ENCODE data around the gene ADAM12. TPM values are rescaled to one million over a fixed set of nuclear protein-coding genes. Genes with fewer than 3 reads are reported as not detected.

Gene ADAM12
- total RNA-seq, 1 experiment from 2014 or later: not detected

DNA sequence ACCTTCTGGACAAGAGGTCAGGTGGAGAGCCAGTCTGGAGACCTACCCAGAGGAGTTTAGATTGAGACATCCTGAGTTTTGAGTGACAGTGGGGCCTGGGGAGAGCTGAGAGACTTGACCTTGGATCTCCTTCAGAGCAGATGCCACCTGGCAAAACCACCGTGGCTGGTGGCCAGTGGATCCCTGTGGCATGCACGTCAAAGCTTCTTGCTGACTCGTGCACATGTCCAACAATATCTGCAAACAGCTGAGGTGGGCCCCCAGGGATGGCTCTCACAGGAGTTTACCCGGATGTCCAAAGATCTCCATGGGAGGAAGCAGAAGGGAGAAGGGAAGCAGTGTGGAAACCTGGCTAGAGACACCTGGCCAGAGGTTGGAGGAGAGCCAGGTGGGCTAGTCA, 261.4 kb downstream of the ADAM12 start:
- Histone ChIP-seq H3K27me3 (ENCODE audit: low read length) (no peaks in the 10 kb centered on the region), H3K9me3 (ENCODE audit: low read length) (no peaks in the 10 kb centered on the region), H3K27ac (ENCODE audit: low read length) (no peak overlapping the region), H2AFZ (ENCODE audit: low read length) (no peak overlapping the region), H3K9ac (ENCODE audit: low read length) (no peak overlapping the region), H3K36me3 (ENCODE audit: insufficient read depth, low read length) (no peaks in the 10 kb centered on the region), H3K79me2 (ENCODE audit: low read length) (no peaks in the 10 kb centered on the region), H3K4me3 (ENCODE audit: low read length) (no peak overlapping the region), H3K4me2 (ENCODE audit: low read depth, low read length, poor library complexity, severe bottlenecking) (no peak overlapping the region), H3K4me1 (ENCODE audit: low read length) (no peaks in the 10 kb centered on the region), H3K9me2 (replicated peaks; ENCODE audit: insufficient read depth, low read length) (no peaks in the 10 kb centered on the region), H4K20me1 (ENCODE audit: insufficient read depth, low read depth, low read length) (no peaks in the 10 kb centered on the region)
- no peak for DNase-seq

DNA sequence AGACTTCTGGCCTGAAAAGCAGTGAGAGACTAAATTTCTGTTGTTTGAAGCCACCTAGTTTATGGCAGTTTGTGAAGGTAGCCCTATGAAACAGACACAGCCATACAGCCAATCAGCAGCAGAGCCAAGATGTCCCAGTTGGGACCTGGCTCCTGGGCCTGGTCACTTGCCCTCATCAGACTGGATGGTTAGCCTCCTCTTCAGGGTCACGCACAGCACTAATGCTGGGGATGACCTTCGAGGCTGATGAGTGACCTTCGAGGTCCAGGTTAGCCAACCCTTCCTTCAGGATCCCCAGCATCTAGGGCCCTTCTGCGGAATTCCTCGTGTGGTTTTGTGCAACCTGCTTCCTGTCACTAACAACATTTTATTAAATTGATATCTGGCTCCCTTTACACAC, 262.3 kb downstream of the ADAM12 start:
- no peak overlapping the region for H3K9ac ChIP-seq (ENCODE audit: low read length)
- no peaks in the 10 kb centered on the region for H3K4me1 ChIP-seq (ENCODE audit: low read length)
- H4K20me1 ChIP-seq (ENCODE audit: insufficient read depth, low read depth, low read length): no peaks in the 10 kb centered on the region
- no peak overlapping the region for H3K4me2 ChIP-seq (ENCODE audit: low read depth, low read length, poor library complexity, severe bottlenecking)
- no peak overlapping the region for H3K4me3 ChIP-seq (ENCODE audit: low read length)
- H3K27ac ChIP-seq (ENCODE audit: low read length): no peak overlapping the region
- no peak overlapping the region for H2AFZ ChIP-seq (ENCODE audit: low read length)
- H3K79me2 ChIP-seq (ENCODE audit: low read length): no peaks in the 10 kb centered on the region
- no peak for DNase-seq
- no peaks in the 10 kb centered on the region for H3K9me2 ChIP-seq (replicated peaks; ENCODE audit: insufficient read depth, low read length)
- no peaks in the 10 kb centered on the region for H3K9me3 ChIP-seq (ENCODE audit: low read length)
- no peaks in the 10 kb centered on the region for H3K27me3 ChIP-seq (ENCODE audit: low read length)
- no peaks in the 10 kb centered on the region for H3K36me3 ChIP-seq (ENCODE audit: insufficient read depth, low read length)

DNA sequence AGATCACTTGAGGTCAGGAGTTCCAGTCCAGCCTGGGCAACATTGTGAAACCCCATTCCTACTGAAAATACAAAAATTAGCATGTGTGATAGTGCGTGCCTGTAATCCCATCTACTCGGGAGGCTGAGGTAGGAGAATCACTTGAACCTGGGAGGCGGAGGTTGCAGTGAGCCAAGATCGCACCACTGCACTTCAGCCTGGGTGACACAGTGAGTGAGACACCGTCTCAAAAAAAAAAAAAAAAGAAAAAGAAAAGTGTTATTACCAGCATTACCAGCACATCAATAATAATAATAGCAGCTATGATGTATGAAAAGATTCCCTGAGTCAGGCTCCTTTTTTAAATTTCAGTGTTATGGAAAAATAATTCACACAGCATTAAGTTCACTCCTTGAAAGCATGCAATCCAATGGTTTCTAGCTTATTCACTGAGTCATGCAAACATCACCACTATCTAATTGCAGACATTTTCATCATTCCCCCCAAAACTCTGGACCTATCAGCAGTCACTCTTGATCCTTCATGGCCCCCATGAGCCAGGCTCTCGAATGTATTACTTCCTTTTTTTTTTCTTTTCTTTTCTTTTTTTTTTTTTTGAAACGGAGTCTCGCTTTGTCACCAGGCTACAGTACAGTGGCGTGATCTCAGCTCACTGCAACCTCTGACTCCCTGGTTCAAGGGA, 263.5 kb downstream of the ADAM12 start:
- Histone ChIP-seq H3K9me2 (replicated peaks; ENCODE audit: insufficient read depth, low read length) (no peaks in the 10 kb centered on the region), H3K27ac (ENCODE audit: low read length) (no peak overlapping the region), H3K9ac (ENCODE audit: low read length) (no peak overlapping the region), H3K4me3 (ENCODE audit: low read length) (no peak overlapping the region), H3K9me3 (ENCODE audit: low read length) (no peaks in the 10 kb centered on the region), H4K20me1 (ENCODE audit: insufficient read depth, low read depth, low read length) (no peaks in the 10 kb centered on the region), H3K79me2 (ENCODE audit: low read length) (no peaks in the 10 kb centered on the region), H3K36me3 (ENCODE audit: insufficient read depth, low read length) (no peaks in the 10 kb centered on the region), H2AFZ (ENCODE audit: low read length) (no peak overlapping the region), H3K4me1 (ENCODE audit: low read length) (no peaks in the 10 kb centered on the region), H3K27me3 (ENCODE audit: low read length) (no peaks in the 10 kb centered on the region), H3K4me2 (ENCODE audit: low read depth, low read length, poor library complexity, severe bottlenecking) (no peak overlapping the region)
- no peak for DNase-seq

GRCh38 chr10:126124046-126124445, 264.2 kb downstream of the ADAM12 start:
- no peak overlapping the region for H2AFZ ChIP-seq (ENCODE audit: low read length)
- no peak for DNase-seq
- H3K9me2 ChIP-seq (replicated peaks; ENCODE audit: insufficient read depth, low read length): no peaks in the 10 kb centered on the region

GRCh38 chr10:126123466-126123865, 264.8 kb downstream of the ADAM12 start:
- no peaks in the 10 kb centered on the region for H3K27me3 ChIP-seq (ENCODE audit: low read length)
- H3K9ac ChIP-seq (ENCODE audit: low read length): no peak overlapping the region
- no peaks in the 10 kb centered on the region for H3K79me2 ChIP-seq (ENCODE audit: low read length)
- no peaks in the 10 kb centered on the region for H3K9me2 ChIP-seq (replicated peaks; ENCODE audit: insufficient read depth, low read length)
- no peak for DNase-seq
- no peak overlapping the region for H2AFZ ChIP-seq (ENCODE audit: low read length)
- no peak overlapping the region for H3K27ac ChIP-seq (ENCODE audit: low read length)
- no peaks in the 10 kb centered on the region for H3K36me3 ChIP-seq (ENCODE audit: insufficient read depth, low read length)
- H3K4me2 ChIP-seq (ENCODE audit: low read depth, low read length, poor library complexity, severe bottlenecking): no peak overlapping the region
- no peaks in the 10 kb centered on the region for H3K9me3 ChIP-seq (ENCODE audit: low read length)
- no peaks in the 10 kb centered on the region for H4K20me1 ChIP-seq (ENCODE audit: insufficient read depth, low read depth, low read length)
- H3K4me1 ChIP-seq (ENCODE audit: low read length): no peaks in the 10 kb centered on the region
- H3K4me3 ChIP-seq (ENCODE audit: low read length): no peak overlapping the region

More at GRCh38 chr10:126124046-126124445, 264.2 kb downstream of the ADAM12 start:
- no peaks in the 10 kb centered on the region for H3K79me2 ChIP-seq (ENCODE audit: low read length)
- H3K27me3 ChIP-seq (ENCODE audit: low read length): no peaks in the 10 kb centered on the region
- no peaks in the 10 kb centered on the region for H3K36me3 ChIP-seq (ENCODE audit: insufficient read depth, low read length)
- H3K9me3 ChIP-seq (ENCODE audit: low read length): no peaks in the 10 kb centered on the region
- no peak overlapping the region for H3K27ac ChIP-seq (ENCODE audit: low read length)
- no peaks in the 10 kb centered on the region for H3K4me1 ChIP-seq (ENCODE audit: low read length)
- H4K20me1 ChIP-seq (ENCODE audit: insufficient read depth, low read depth, low read length): no peaks in the 10 kb centered on the region
- no peak overlapping the region for H3K4me3 ChIP-seq (ENCODE audit: low read length)
- H3K9ac ChIP-seq (ENCODE audit: low read length): no peak overlapping the region
- no peak overlapping the region for H3K4me2 ChIP-seq (ENCODE audit: low read depth, low read length, poor library complexity, severe bottlenecking)

DNA sequence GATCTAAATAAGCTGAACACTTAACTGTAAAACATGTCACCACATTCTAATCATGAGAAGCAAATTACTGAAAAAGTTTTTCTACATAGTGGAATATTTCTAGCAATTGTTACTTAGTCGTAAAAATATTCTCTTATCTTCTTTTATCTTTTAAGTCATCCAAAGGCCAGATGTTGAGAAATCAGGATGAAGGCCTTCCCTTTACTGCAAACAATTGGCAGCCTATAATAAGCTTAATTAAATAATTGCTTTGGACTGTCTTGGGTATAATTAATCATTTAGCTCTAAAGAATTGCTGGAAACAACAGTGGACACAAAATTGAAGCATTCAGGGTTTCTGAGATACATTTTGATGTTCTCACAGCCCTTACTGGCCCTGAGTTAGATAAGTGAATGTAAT, 265.4 kb downstream of the ADAM12 start:
- Histone ChIP-seq H3K4me2 (ENCODE audit: low read depth, low read length, poor library complexity, severe bottlenecking) (no peak overlapping the region), H3K4me1 (ENCODE audit: low read length) (no peaks in the 10 kb centered on the region), H3K9ac (ENCODE audit: low read length) (no peak overlapping the region), H3K79me2 (ENCODE audit: low read length) (no peaks in the 10 kb centered on the region), H3K9me3 (ENCODE audit: low read length) (no peaks in the 10 kb centered on the region), H3K4me3 (ENCODE audit: low read length) (no peak overlapping the region), H4K20me1 (ENCODE audit: insufficient read depth, low read depth, low read length) (no peaks in the 10 kb centered on the region), H3K27me3 (ENCODE audit: low read length) (no peaks in the 10 kb centered on the region), H3K27ac (ENCODE audit: low read length) (no peak overlapping the region), H3K36me3 (ENCODE audit: insufficient read depth, low read length) (no peaks in the 10 kb centered on the region), H2AFZ (ENCODE audit: low read length) (no peak overlapping the region), H3K9me2 (replicated peaks; ENCODE audit: insufficient read depth, low read length) (no peaks in the 10 kb centered on the region)
- DNase-seq: no peak

- Histone ChIP-seq H3K4me1 (ENCODE audit: low read length) (no peaks in the 10 kb centered on the region), H3K9me3 (ENCODE audit: low read length) (no peaks in the 10 kb centered on the region), H3K27ac (ENCODE audit: low read length) (no peak overlapping the region), H4K20me1 (ENCODE audit: insufficient read depth, low read depth, low read length) (no peaks in the 10 kb centered on the region), H3K9ac (ENCODE audit: low read length) (no peak overlapping the region), H3K79me2 (ENCODE audit: low read length) (no peaks in the 10 kb centered on the region), H3K9me2 (replicated peaks; ENCODE audit: insufficient read depth, low read length) (no peaks in the 10 kb centered on the region), H2AFZ (ENCODE audit: low read length) (no peak overlapping the region), H3K4me3 (ENCODE audit: low read length) (no peak overlapping the region), H3K36me3 (ENCODE audit: insufficient read depth, low read length) (no peaks in the 10 kb centered on the region), H3K27me3 (ENCODE audit: low read length) (no peaks in the 10 kb centered on the region), H3K4me2 (ENCODE audit: low read depth, low read length, poor library complexity, severe bottlenecking) (no peak overlapping the region)
- no peak for DNase-seq
Observed at GRCh38 chr10:126119599-126119998, 268.7 kb downstream of the ADAM12 start.

DNA sequence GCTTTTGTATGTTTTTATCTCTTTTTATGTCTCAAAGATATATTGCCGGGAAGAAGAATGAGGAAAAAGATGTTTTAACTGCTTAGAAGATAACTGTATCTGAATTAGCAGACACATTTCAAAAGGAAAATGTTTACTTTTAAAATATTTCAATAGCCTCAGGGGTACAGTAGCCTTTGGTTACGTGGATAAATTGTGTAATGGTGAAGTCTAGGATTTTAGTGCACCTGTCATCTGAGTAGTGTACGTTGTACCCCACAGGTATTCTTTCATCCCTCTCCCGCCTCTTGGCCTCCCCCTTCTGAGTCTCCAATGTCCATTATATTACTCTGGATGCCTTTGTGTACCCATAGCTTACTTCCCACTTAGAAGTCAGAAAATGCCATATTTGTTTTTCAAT, 269.8 kb downstream of the ADAM12 start:
- H3K27me3 ChIP-seq (ENCODE audit: low read length): no peaks in the 10 kb centered on the region
- DNase-seq: no peak
- no peak overlapping the region for H3K4me2 ChIP-seq (ENCODE audit: low read depth, low read length, poor library complexity, severe bottlenecking)
- no peak overlapping the region for H3K4me3 ChIP-seq (ENCODE audit: low read length)
- H2AFZ ChIP-seq (ENCODE audit: low read length): no peak overlapping the region
- H3K79me2 ChIP-seq (ENCODE audit: low read length): no peaks in the 10 kb centered on the region
- no peaks in the 10 kb centered on the region for H4K20me1 ChIP-seq (ENCODE audit: insufficient read depth, low read depth, low read length)
- H3K27ac ChIP-seq (ENCODE audit: low read length): no peak overlapping the region
- H3K9me2 ChIP-seq (replicated peaks; ENCODE audit: insufficient read depth, low read length): no peaks in the 10 kb centered on the region
- no peaks in the 10 kb centered on the region for H3K4me1 ChIP-seq (ENCODE audit: low read length)
- no peak overlapping the region for H3K9ac ChIP-seq (ENCODE audit: low read length)
- no peaks in the 10 kb centered on the region for H3K9me3 ChIP-seq (ENCODE audit: low read length)
- H3K36me3 ChIP-seq (ENCODE audit: insufficient read depth, low read length): no peaks in the 10 kb centered on the region
